ENCODE results near the gene LSAMP. TPM values are rescaled to one million over a fixed set of nuclear protein-coding genes. Genes with fewer than 3 reads are reported as not detected.

Gene LSAMP
- total RNA-seq, 1 experiment from 2014 or later = not detected

DNA sequence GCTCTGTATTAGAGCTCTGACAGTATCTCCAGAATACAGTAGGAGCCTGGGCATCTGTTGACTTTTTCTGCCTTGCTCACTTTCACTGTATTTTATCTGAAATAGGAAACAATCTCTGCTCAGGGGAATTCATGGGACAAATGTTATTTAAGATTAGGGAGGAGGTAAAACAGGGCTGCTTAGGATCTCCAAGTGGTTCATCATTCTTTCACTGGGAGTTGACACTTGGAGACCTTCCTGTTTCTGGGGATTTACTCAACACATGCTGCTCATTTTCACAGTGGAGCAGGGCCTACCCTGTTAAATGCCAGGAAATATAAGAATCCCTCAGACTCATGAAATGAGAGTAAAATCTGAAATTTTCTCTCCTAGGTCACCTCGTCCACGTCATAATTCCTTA is 636.5 kb downstream of the LSAMP start:
- H3K4me3 Mint-ChIP-seq (ENCODE audit: unreplicated experiment) = no peak overlapping the region
- H3K27me3 Mint-ChIP-seq (ENCODE audit: insufficient read depth, unreplicated experiment) = no peaks in the 10 kb centered on the region
- H3K9me3 Mint-ChIP-seq (ENCODE audit: unreplicated experiment) = no peaks in the 10 kb centered on the region
- POLR2A ChIA-PET = interaction anchor here (0.9 kb wide), 1 partner anchor 21 kb away, joined by 3 read pairs; no protein-coding TSS in a partner anchor
- intact Hi-C loops (cut with micrococcal nuclease) = no loop called here
- no TSS peak for BruUV-seq (replicated peaks)
- DNase-seq (ENCODE audit: unreplicated experiment) = no peak
- H3K27ac Mint-ChIP-seq (ENCODE audit: low read depth, unreplicated experiment) = no peak overlapping the region
- H3K4me1 Mint-ChIP-seq (ENCODE audit: insufficient read depth, unreplicated experiment) = peaks cover 17% of the 10 kb centered on the region
- TF ChIP-seq, protein P1, sequence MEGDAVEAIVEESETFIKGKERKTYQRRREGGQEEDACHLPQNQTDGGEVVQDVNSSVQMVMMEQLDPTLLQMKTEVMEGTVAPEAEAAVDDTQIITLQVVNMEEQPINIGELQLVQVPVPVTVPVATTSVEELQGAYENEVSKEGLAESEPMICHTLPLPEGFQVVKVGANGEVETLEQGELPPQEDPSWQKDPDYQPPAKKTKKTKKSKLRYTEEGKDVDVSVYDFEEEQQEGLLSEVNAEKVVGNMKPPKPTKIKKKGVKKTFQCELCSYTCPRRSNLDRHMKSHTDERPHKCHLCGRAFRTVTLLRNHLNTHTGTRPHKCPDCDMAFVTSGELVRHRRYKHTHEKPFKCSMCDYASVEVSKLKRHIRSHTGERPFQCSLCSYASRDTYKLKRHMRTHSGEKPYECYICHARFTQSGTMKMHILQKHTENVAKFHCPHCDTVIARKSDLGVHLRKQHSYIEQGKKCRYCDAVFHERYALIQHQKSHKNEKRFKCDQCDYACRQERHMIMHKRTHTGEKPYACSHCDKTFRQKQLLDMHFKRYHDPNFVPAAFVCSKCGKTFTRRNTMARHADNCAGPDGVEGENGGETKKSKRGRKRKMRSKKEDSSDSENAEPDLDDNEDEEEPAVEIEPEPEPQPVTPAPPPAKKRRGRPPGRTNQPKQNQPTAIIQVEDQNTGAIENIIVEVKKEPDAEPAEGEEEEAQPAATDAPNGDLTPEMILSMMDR (IDR thresholded peaks at IDR 0.05; ENCODE audit: unreplicated experiment) = no peak
- no peaks in the 10 kb centered on the region for H3K36me3 Mint-ChIP-seq (ENCODE audit: insufficient read depth, unreplicated experiment)
- CTCF ChIA-PET = interaction anchor here (0.8 to 2.2 kb wide), 2 partner anchors 24 to 31 kb away, joined by 4 to 8 read pairs; no protein-coding TSS in a partner anchor

DNA sequence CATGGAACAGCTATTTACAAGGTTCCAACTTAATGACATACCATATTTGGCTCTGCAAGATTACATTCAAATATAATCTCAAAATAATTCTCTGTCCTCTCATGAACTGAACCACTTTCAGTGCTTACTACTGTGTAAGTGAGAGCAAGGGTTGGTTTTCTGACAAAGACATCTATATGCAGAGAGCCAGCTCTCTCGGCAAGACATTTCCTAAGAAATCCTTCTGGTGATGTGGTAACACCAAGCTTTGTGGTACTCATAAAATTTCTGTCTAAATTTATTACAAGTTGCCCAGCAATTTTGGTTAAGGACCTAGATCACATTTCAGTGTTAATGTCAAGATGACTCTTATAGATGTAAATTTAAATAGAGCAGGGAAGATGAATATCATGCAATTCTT is 637.0 kb downstream of the LSAMP start:
- POLR2A ChIA-PET = interaction anchor here (0.9 kb wide), 1 partner anchor 22 kb away, joined by 3 read pairs; no protein-coding TSS in a partner anchor
- intact Hi-C loops (cut with micrococcal nuclease) = no loop called here
- Mint-ChIP-seq H3K27me3 (ENCODE audit: insufficient read depth, unreplicated experiment) (no peaks in the 10 kb centered on the region), H3K9me3 (ENCODE audit: unreplicated experiment) (no peaks in the 10 kb centered on the region), H3K4me3 (ENCODE audit: unreplicated experiment) (no peak overlapping the region), H3K27ac (ENCODE audit: low read depth, unreplicated experiment) (no peak overlapping the region), H3K4me1 (ENCODE audit: insufficient read depth, unreplicated experiment) (peaks cover 22% of the 10 kb centered on the region), H3K36me3 (ENCODE audit: insufficient read depth, unreplicated experiment) (no peaks in the 10 kb centered on the region)
- TF ChIP-seq, protein P1 (IDR thresholded peaks at IDR 0.05; ENCODE audit: unreplicated experiment) = no peak
- CTCF ChIA-PET = interaction anchor here (0.6 to 2.2 kb wide), 3 partner anchors 11 to 1568 kb away, joined by 3 to 8 read pairs (median 7); no protein-coding TSS in a partner anchor
- no peak for DNase-seq (ENCODE audit: unreplicated experiment)
- BruUV-seq (replicated peaks) = no TSS peak

DNA sequence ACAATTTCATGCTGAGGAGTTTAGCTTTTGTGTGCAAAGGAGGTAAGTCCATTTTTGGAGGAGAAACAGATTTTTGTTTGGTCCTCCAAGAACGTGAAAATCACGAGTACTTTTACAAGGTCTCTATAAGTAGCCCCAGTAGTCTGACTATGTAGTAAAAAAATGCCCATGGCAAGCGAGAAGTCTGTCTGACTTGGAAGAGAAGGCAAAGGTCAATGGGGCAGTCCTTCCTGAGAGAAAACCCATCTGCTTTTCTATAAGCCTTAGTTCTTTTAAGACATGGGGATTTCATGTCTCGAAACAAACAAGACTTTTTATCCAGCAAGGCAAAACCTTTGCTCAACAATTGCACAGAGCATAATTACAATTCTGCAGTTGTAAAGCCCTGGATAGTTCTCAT is 638.8 kb downstream of the LSAMP start:
- H3K27ac Mint-ChIP-seq (ENCODE audit: low read depth, unreplicated experiment) = no peak overlapping the region
- peaks cover 22% of the 10 kb centered on the region for H3K4me1 Mint-ChIP-seq (ENCODE audit: insufficient read depth, unreplicated experiment)
- ChIA-PET POLR2A (no interaction called here), CTCF (interaction anchor here (0.6 to 5.2 kb wide), 3 partner anchors 9 to 1356 kb away, joined by 3 to 36 read pairs (median 4); no protein-coding TSS in a partner anchor)
- H3K27me3 Mint-ChIP-seq (ENCODE audit: insufficient read depth, unreplicated experiment) = no peaks in the 10 kb centered on the region
- no peaks in the 10 kb centered on the region for H3K9me3 Mint-ChIP-seq (ENCODE audit: unreplicated experiment)
- DNase-seq (ENCODE audit: unreplicated experiment) = no peak
- no peaks in the 10 kb centered on the region for H3K36me3 Mint-ChIP-seq (ENCODE audit: insufficient read depth, unreplicated experiment)
- H3K4me3 Mint-ChIP-seq (ENCODE audit: unreplicated experiment) = no peak overlapping the region
- intact Hi-C loops (cut with micrococcal nuclease) = no loop called here
- no TSS peak for BruUV-seq (replicated peaks)
- TF ChIP-seq, protein P1 (IDR thresholded peaks at IDR 0.05; ENCODE audit: unreplicated experiment) = no peak

DNA sequence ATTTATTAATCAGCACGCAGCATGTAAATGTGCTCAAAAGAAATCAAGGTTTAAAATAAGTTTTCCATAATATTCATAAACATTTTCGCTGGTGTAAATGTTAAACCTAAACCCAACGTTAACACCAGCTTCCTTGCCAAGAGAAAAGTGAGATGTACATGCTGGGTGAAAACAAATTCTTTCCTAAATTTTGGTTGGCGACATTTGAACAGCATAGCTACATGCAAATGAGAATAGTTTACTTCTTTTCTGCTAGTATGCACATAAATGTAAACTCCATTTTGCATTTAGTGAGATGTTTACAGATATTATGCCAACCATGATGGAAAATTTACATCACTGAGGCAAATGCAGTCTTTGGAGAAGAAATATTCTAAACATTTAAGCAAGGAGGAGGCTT is 639.8 kb downstream of the LSAMP start:
- peaks cover 22% of the 10 kb centered on the region for H3K4me1 Mint-ChIP-seq (ENCODE audit: insufficient read depth, unreplicated experiment)
- ChIA-PET POLR2A (interaction anchor here (0.8 to 2.3 kb wide), 4 partner anchors 9 to 21 kb away, joined by 4 to 18 read pairs (median 8); no protein-coding TSS in a partner anchor), CTCF (interaction anchor here (0.6 to 5.2 kb wide), 6 partner anchors 10 to 636 kb away, joined by 3 to 36 read pairs (median 5); no protein-coding TSS in a partner anchor)
- no peak overlapping the region for H3K27ac Mint-ChIP-seq (ENCODE audit: low read depth, unreplicated experiment)
- TF ChIP-seq, protein P1 (IDR thresholded peaks at IDR 0.05; ENCODE audit: unreplicated experiment) = no peak
- no TSS peak for BruUV-seq (replicated peaks)
- no peak for DNase-seq (ENCODE audit: unreplicated experiment)
- H3K27me3 Mint-ChIP-seq (ENCODE audit: insufficient read depth, unreplicated experiment) = no peaks in the 10 kb centered on the region
- no peaks in the 10 kb centered on the region for H3K36me3 Mint-ChIP-seq (ENCODE audit: insufficient read depth, unreplicated experiment)
- no peak overlapping the region for H3K4me3 Mint-ChIP-seq (ENCODE audit: unreplicated experiment)
- no peaks in the 10 kb centered on the region for H3K9me3 Mint-ChIP-seq (ENCODE audit: unreplicated experiment)
- intact Hi-C loops (cut with micrococcal nuclease) = no loop called here

Data from MCF 10A (cell line).